Cardiac muscle cell (in vitro differentiated cells and primary cell): ENCODE results near the gene SFXN1. TPM values are rescaled to one million over a fixed set of nuclear protein-coding genes. Genes with fewer than 3 reads are reported as not detected.
"Not testable (repeated sequence)": the region's sequence is repeated elsewhere in the genome, so short reads cannot be mapped to it uniquely, and the experiment has no call there.

Experiments
- DNase-seq, 2 donors: peaks; one replicate each; pipeline versions ENCODE4 v3.0.0 to v3.0.0-alpha.2; 2010 to 2017; ENCODE audit warnings: low read depth in 1 of 2, low spot score in 1 of 2
- H3K27ac ChIP-seq: fragments of 200-600 bp; sonication (generic); 2 replicates; pipeline ENCODE4 v1.5.1; 2016
- H3K27me3 ChIP-seq: fragments of 200-600 bp; sonication (generic); 2 replicates; pipeline ENCODE4 v1.6.0; 2016; ENCODE audit warnings: control low read depth
- H3K36me3 ChIP-seq: fragments of 200-600 bp; sonication (generic); 2 replicates; pipeline ENCODE4 v1.5.1; 2016; ENCODE audit warnings: control low read depth
- H3K4me1 ChIP-seq: fragments of 200-600 bp; sonication (generic); 2 replicates; pipeline ENCODE4 v1.8.1; 2017; ENCODE audit warnings: low read depth, mild to moderate bottlenecking, mixed run types
- H3K4me3 ChIP-seq: fragments of 200-600 bp; sonication (generic); 2 replicates; pipeline ENCODE4 v1.5.1; 2016; ENCODE audit warnings: mild to moderate bottlenecking
- H3K9me3 ChIP-seq: fragments of 200-600 bp; sonication (generic); 2 replicates; pipeline ENCODE4 v1.5.1; 2017; ENCODE audit warnings: low read depth, mild to moderate bottlenecking, control low read depth
- CTCF ChIP-seq: IDR thresholded peaks from 2 replicates; pipeline ENCODE4 v1.5.1; 2012; ENCODE audit warnings: low read depth, mild to moderate bottlenecking, low read length
- polyA plus RNA-seq: library from polyadenylated mRNA; unstranded; fragments of >200 nt; fragmentation: Nextera tagmentation; extraction: Ambion mirVana; gene quantifications from 2 replicates; pipeline ENCODE4 v1.2.1, GENCODE V29; 2016
- total RNA-seq: library from RNA; depleted of rRNA; stranded (reverse); fragments of >200 nt; gene quantifications from 2 replicates; pipeline ENCODE4 v1.2.3, GENCODE V29; 2016

The SFXN1 gene
- total and polyA plus RNA-seq, 2 experiments from 2014 or later: 81.5 to 103 TPM

GRCh38 chr5:175493260-175493659, 14.9 kb downstream of the SFXN1 start:
- no peak for DNase-seq
- Histone ChIP-seq H3K36me3 (peaks cover 46% of the 10 kb centered on the region), H3K27me3 (no peaks in the 10 kb centered on the region), H3K9me3 (no peaks in the 10 kb centered on the region), H3K4me1 (no peaks in the 10 kb centered on the region), H3K4me3 (no peak overlapping the region), H3K27ac (no peak overlapping the region)
- TF ChIP-seq CTCF: no peak

- TF ChIP-seq CTCF: no peak
- no peaks in the 10 kb centered on the region for H3K4me1 ChIP-seq
- no peaks in the 10 kb centered on the region for H3K9me3 ChIP-seq
- H3K4me3 ChIP-seq: no peak overlapping the region
- DNase-seq: no peak
- no peak overlapping the region for H3K27ac ChIP-seq
- H3K36me3 ChIP-seq: peaks cover 48% of the 10 kb centered on the region
- H3K27me3 ChIP-seq: no peaks in the 10 kb centered on the region
These were observed 15.4 kb downstream of the SFXN1 start for GRCh38 chr5:175493726-175494125.

GRCh38 chr5:175494264-175495183, 16.2 kb downstream of the SFXN1 start:
- DNase-seq: no peak
- H3K4me1 ChIP-seq: no peaks in the 10 kb centered on the region
- H3K4me3 ChIP-seq: no peak overlapping the region
- no peaks in the 10 kb centered on the region for H3K9me3 ChIP-seq
- H3K36me3 ChIP-seq: peaks cover 51% of the 10 kb centered on the region
- H3K27me3 ChIP-seq: no peaks in the 10 kb centered on the region
- TF ChIP-seq CTCF: no peak
- no peak overlapping the region for H3K27ac ChIP-seq

GRCh38 chr5:175501759-175502158, 23.4 kb downstream of the SFXN1 start:
- H3K4me3 ChIP-seq: no peak overlapping the region
- H3K9me3 ChIP-seq: no peaks in the 10 kb centered on the region
- peaks cover 27% of the 10 kb centered on the region for H3K36me3 ChIP-seq
- no peak overlapping the region for H3K27ac ChIP-seq
- no peaks in the 10 kb centered on the region for H3K27me3 ChIP-seq
- DNase-seq: no peak
- TF ChIP-seq CTCF: no peak
- no peaks in the 10 kb centered on the region for H3K4me1 ChIP-seq

GRCh38 chr5:175507671-175508070, 29.3 kb downstream of the SFXN1 start:
- not testable (repeated sequence) for H3K4me3 ChIP-seq, H3K27ac ChIP-seq, H3K9me3 ChIP-seq, H3K27me3 ChIP-seq, H3K4me1 ChIP-seq, DNase-seq
- H3K36me3 ChIP-seq: peaks cover 39% of the 10 kb centered on the region

- DNase-seq: no peak
- Histone ChIP-seq H3K4me1 (no peaks in the 10 kb centered on the region), H3K4me3 (no peak overlapping the region), H3K27me3 (no peaks in the 10 kb centered on the region), H3K36me3 (peaks cover 50% of the 10 kb centered on the region), H3K27ac (no peak overlapping the region), H3K9me3 (no peaks in the 10 kb centered on the region)
- TF ChIP-seq CTCF: no peak
These were observed 30.5 kb downstream of the SFXN1 start for GRCh38 chr5:175508896-175509295.
